HG03025 (cell line): ENCODE data around the gene FBP1.
A peak's percentile ranks its signal among the peaks of the same experiment; 100 is the strongest.

Experiments used
- ATAC-seq: cut with Tn5 transposase; IDR thresholded peaks from one replicate; pipeline ENCODE4 v1.9.1; 2021; ENCODE audit warnings: mild to moderate bottlenecking, moderate library complexity; ENCODE audit not compliant: unreplicated experiment, low FRiP score

FBP1 gene

GRCh38 chr9:94657021-94657725 lies 17.9 kb upstream of the FBP1 start:
- no peak for ATAC-seq

- ATAC-seq, result peak; percentile 89
These were observed 16.9 kb upstream of the FBP1 start for GRCh38 chr9:94656200-94656599.

- ATAC-seq, result no peak
These were observed 16.4 kb upstream of the FBP1 start for GRCh38 chr9:94655739-94656138.

GRCh38 chr9:94654165-94654894 lies 15.0 kb upstream of the FBP1 start:
- no peak for ATAC-seq

- ATAC-seq, result no peak
These were observed 11.6 kb upstream of the FBP1 start for GRCh38 chr9:94650949-94651348.

GRCh38 chr9:94649100-94649819 lies 9.9 kb upstream of the FBP1 start:
- ATAC-seq, result no peak

- no peak for ATAC-seq
These were observed 8.9 kb upstream of the FBP1 start for GRCh38 chr9:94648185-94648584.

GRCh38 chr9:94645901-94646300 lies 6.6 kb upstream of the FBP1 start:
- no peak for ATAC-seq

GRCh38 chr9:94644543-94644942 lies 5.2 kb upstream of the FBP1 start:
- ATAC-seq, result no peak

GRCh38 chr9:94643741-94644140 lies 4.4 kb upstream of the FBP1 start:
- ATAC-seq, result no peak

GRCh38 chr9:94643176-94643575 lies 3.9 kb upstream of the FBP1 start:
- no peak for ATAC-seq

GRCh38 chr9:94642501-94642900 lies 3.2 kb upstream of the FBP1 start:
- ATAC-seq, result no peak

GRCh38 chr9:94639999-94640376 lies 670 bp upstream of the FBP1 start:
- ATAC-seq, result no peak

- no peak for ATAC-seq
These were observed 820 bp downstream of the FBP1 start for GRCh38 chr9:94638335-94639060.

- ATAC-seq, result no peak
These were observed 6.6 kb downstream of the FBP1 start for GRCh38 chr9:94632737-94633136.

GRCh38 chr9:94631599-94631998 lies 7.7 kb downstream of the FBP1 start:
- no peak for ATAC-seq

GRCh38 chr9:94630833-94631232 lies 8.5 kb downstream of the FBP1 start:
- no peak for ATAC-seq

GRCh38 chr9:94630281-94630680 lies 9.0 kb downstream of the FBP1 start:
- ATAC-seq, result no peak

GRCh38 chr9:94627287-94627686 lies 12.0 kb downstream of the FBP1 start:
- ATAC-seq, result no peak

- ATAC-seq, result no peak
These were observed 13.5 kb downstream of the FBP1 start for GRCh38 chr9:94625835-94626234.

GRCh38 chr9:94624629-94625028 lies 14.7 kb downstream of the FBP1 start:
- ATAC-seq, result no peak
